Mucosa of stomach (tissue), 1 donor: ENCODE results near the gene FAM221B.

Experiments
- H3K27me3 ChIP-seq: one replicate; pipeline ENCODE4 v1.7.0; 2013; ENCODE audit warnings: mild to moderate bottlenecking, low read length; ENCODE audit not compliant: control insufficient read depth, insufficient read depth
- H3K36me3 ChIP-seq: one replicate; pipeline ENCODE4 v1.7.0; 2013; ENCODE audit warnings: low read length; ENCODE audit not compliant: control insufficient read depth, insufficient read depth
- H3K4me1 ChIP-seq: one replicate; pipeline ENCODE4 v1.7.0; 2013; ENCODE audit warnings: mild to moderate bottlenecking, low read length; ENCODE audit not compliant: control insufficient read depth, insufficient read depth
- H3K4me3 ChIP-seq: one replicate; pipeline ENCODE4 v1.7.0; 2013; ENCODE audit warnings: low read length
- H3K9ac ChIP-seq: one replicate; pipeline ENCODE4 v1.7.0; 2013; ENCODE audit warnings: mild to moderate bottlenecking, low read length, moderate library complexity
- H3K9me3 ChIP-seq: one replicate; pipeline ENCODE4 v1.7.0; 2013; ENCODE audit warnings: mild to moderate bottlenecking, low read length, moderate library complexity; ENCODE audit not compliant: control insufficient read depth
- donor health status: Pancreatic carcinoma.

The FAM221B gene

DNA sequence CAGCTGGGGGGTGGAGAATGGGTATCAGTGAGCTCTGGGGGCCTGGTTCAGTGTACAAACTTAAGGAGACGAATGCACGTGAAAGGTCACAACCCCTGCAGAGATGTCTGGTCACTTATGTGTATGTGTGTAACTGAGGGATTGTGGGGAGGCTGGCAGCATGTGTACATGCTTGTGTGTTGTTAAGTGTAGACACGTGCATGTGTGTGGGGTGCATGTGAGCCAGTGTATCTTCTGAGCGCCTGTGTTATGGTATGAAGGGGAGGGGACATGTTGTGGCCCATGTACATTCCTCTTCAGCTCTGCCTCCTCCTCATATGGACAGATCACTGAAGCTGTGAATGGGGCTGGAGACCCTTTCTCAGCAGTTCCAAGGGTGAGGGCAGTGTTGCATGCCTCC, 2.5 kb upstream of the FAM221B start:
- Histone ChIP-seq H3K9me3 (no peaks in the 10 kb centered on the region), H3K9ac (no peak overlapping the region), H3K27me3 (no peaks in the 10 kb centered on the region), H3K4me3 (no peak overlapping the region), H3K36me3 (no peaks in the 10 kb centered on the region), H3K4me1 (peaks cover 63% of the 10 kb centered on the region)

DNA sequence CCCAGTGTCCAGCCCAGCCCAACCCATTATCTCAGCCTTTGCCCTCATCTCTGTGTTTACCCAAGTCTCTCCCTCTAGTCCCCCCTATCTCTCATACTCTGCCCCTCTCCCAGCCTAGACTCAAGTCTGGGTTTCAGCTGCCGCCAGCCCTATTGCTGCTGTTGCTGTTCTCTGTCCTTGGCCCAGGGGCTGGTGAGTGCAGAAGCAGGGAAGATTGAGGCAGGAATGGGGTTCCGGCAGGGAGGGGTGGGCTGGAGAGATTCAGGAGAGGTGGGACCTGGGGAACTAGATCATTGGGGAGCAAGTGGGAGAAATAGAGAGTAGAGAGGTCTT, 1.2 kb upstream of the FAM221B start:
- H3K4me1 ChIP-seq: peaks cover 53% of the 10 kb centered on the region
- H3K27me3 ChIP-seq: no peaks in the 10 kb centered on the region
- no peaks in the 10 kb centered on the region for H3K9me3 ChIP-seq
- no peaks in the 10 kb centered on the region for H3K36me3 ChIP-seq
- peak overlapping the region; percentile 90 for H3K9ac ChIP-seq
- peak overlapping the region; percentile 38 for H3K4me3 ChIP-seq

DNA sequence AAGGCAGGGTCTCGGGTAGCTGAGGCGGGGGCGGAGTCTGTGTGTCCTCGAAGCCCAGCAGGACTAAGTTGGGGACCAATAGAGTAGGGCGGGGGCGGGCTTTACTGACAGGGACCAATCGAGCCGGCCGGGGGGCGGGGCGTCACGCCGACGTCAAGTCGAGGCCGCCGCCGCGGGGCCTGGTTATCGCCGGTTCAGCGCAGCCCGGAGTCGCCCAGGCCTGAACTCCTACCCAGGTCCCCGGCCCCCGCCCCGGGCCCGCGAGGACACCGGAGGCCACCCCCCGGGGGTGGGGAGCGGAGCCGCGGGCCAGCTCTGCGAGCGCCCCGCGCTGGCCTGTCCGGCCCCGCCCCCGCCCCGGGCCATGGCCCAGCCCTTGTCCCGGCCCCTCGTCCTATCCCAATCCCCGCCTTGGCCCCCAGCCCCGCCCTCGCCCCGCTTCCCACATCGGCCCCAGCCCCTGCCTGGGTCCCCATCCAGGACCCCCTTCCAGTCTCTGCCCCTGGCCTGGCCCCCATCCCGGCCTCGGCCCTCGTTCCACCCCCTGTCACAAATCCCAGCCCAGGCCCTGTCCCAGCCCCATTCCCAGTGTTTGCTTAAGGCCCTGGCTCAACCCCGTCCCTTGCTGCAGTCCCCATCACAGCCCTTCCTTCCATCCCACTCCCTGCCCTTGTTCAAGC, 692 bp upstream of the FAM221B start, which contains the start of gene TMEM8B:
Gene TMEM8B (plus strand): TSS at position 145 of the 680 bp plus-strand sequence. CDS start 220 bp downstream, at position 365.
- Histone ChIP-seq H3K9me3 (no peaks in the 10 kb centered on the region), H3K36me3 (no peaks in the 10 kb centered on the region), H3K4me3 (peak within 1 kb of the TSS; percentile 65), H3K9ac (peak within 1 kb of the TSS; percentile 90), H3K27me3 (no peaks in the 10 kb centered on the region), H3K4me1 (peaks cover 48% of the 10 kb centered on the region)

DNA sequence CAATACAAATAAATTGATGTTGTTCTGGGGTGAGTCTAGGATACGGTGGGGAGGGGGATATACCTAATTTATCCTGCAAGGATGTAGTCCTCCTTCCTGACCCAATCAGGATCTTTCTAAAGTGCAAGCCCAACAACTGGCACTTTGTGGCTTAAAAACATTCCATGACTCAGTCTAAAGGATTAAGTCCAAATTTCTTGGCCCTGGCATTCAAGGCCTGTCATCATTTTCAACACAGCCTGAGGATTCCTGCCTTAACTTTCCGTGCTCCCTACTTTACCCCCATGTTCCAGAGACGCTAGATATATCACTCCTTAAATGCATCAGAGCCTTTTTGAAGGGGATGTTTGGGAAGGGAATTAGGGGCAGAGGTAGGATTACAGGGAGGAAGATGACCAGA, 1.0 kb downstream of the FAM221B start:
- Histone ChIP-seq H3K9me3 (no peaks in the 10 kb centered on the region), H3K4me3 (no peak overlapping the region), H3K9ac (no peak overlapping the region)

DNA sequence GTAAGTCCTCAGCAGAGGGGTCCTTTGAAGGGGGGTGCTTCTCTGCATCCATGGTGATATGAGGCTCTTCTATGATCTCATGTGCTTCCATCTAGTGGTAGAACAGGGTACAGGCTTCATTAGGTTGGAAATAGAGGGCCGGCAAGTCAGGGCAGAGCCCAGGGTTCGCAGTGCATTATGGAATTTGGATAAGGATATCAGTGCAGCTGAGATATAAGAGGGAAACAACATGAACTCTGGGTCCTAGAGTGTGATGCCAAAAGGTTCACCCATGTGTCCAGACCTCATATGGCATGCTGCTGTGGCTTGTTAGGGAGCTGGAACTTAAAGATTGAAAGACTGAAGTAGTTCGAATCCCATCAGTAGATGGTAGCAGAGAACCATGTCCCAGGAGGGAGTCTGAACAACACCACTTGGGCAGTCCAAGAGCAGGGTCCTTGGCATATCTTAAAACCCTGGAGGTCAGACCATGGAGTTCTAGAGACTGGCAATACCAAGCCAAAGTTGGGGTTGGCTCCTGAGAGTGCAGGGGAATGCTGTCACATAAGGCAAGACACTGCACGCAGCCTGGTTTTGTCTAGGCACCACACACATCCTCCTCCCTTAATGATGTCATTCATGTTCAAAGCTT, 2.3 kb downstream of the FAM221B start:
- H3K36me3 ChIP-seq: no peaks in the 10 kb centered on the region
- H3K9ac ChIP-seq: no peak overlapping the region
- no peak overlapping the region for H3K4me3 ChIP-seq

More for the DNA sequence above, 1.0 kb downstream of the FAM221B start:
- Histone ChIP-seq H3K4me1 (peaks cover 32% of the 10 kb centered on the region), H3K27me3 (no peaks in the 10 kb centered on the region), H3K36me3 (no peaks in the 10 kb centered on the region)

DNA sequence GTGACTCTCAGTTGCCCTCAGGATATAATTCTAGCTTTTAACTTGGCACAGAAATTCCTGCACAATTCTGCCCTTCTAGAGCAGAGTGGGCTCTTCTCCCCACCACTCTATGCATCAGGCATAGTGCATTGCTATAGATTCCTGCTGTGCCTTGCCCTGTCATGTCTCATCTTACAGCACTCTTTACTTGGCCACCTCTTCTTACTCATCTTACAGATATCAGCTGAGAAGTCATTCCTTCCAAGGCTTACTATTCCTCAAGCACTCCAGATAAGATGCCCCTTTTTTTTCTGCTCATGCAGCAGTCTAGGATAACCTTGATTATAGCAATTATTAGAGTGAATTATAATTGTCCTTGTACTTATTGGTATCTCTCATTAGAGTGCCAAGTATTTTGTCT, 5.6 kb downstream of the FAM221B start:
- Histone ChIP-seq H3K4me1 (peaks cover 9% of the 10 kb centered on the region), H3K27me3 (no peaks in the 10 kb centered on the region), H3K4me3 (no peak overlapping the region), H3K36me3 (no peaks in the 10 kb centered on the region), H3K9ac (no peak overlapping the region), H3K9me3 (no peaks in the 10 kb centered on the region)

More for the DNA sequence above, 2.3 kb downstream of the FAM221B start:
- Histone ChIP-seq H3K9me3 (no peaks in the 10 kb centered on the region), H3K4me1 (peaks cover 24% of the 10 kb centered on the region), H3K27me3 (no peaks in the 10 kb centered on the region)

DNA sequence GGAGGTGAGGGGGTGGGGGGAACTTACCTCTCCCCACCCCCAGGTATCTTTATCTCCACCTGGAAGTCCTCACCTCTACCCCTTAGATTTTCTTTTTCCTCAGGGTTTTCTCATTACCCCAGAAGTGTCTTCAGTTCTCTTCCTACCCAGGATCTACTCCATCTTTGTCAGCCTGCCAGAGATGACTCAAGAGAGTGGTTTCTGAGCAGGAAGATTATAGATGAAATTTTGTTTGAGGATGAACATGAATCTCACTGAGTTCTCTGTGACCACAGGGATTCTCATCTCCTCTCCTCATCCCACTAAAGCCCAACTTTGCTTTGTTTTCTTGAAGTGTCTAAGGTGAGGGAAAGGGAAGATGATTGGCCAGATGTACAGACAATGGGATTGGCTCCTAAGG, 8.5 kb downstream of the FAM221B start:
- Histone ChIP-seq H3K9ac (no peak overlapping the region), H3K4me3 (no peak overlapping the region), H3K4me1 (no peaks in the 10 kb centered on the region), H3K27me3 (no peaks in the 10 kb centered on the region), H3K36me3 (no peaks in the 10 kb centered on the region), H3K9me3 (no peaks in the 10 kb centered on the region)

DNA sequence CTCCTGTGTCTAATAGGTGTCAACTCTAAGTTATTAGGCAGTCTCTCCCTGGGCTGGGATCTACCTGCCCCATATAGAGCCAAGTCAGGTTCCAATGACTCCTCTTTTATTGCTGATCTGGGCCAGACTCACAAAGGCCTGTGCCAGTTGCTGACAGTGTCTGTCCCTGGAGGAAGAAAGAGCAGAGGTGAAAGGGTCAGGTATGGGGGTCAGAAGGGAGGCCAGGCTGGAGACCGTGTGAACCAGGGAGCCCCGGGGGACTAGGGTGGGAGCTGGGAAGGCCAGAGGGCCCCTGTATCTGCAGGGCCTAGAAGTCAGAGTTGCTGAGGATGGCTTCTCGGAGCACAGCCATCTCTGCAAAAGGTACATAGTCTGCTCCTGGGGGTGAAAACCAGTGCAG, 10.2 kb downstream of the FAM221B start:
- H3K27me3 ChIP-seq: no peaks in the 10 kb centered on the region
- H3K36me3 ChIP-seq: no peaks in the 10 kb centered on the region
- no peak overlapping the region for H3K4me3 ChIP-seq
- no peak overlapping the region for H3K9ac ChIP-seq
- peaks cover 10% of the 10 kb centered on the region for H3K4me1 ChIP-seq
- H3K9me3 ChIP-seq: no peaks in the 10 kb centered on the region

DNA sequence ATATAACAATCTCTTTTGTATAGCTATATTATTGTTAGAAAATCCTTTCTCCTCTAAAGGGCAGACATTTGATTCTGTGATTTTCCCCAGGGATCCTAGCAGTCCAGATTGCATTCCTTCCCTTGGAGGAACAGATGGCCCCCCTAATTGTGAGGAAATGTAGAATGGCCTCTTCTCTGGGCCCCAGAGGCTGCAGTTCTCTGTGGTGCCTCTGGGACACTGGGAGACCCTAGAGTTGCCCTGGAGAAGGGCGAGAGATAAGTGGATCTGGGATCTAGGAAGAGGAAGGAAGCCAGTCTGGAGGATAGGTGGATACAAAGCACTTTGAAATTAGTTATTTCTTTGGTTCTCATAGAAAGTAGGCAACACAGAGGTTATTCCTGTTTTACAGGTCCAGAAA, 11.8 kb downstream of the FAM221B start:
- Histone ChIP-seq H3K36me3 (no peaks in the 10 kb centered on the region), H3K4me3 (no peak overlapping the region), H3K4me1 (peaks cover 22% of the 10 kb centered on the region), H3K9me3 (no peaks in the 10 kb centered on the region), H3K27me3 (no peaks in the 10 kb centered on the region), H3K9ac (no peak overlapping the region)

DNA sequence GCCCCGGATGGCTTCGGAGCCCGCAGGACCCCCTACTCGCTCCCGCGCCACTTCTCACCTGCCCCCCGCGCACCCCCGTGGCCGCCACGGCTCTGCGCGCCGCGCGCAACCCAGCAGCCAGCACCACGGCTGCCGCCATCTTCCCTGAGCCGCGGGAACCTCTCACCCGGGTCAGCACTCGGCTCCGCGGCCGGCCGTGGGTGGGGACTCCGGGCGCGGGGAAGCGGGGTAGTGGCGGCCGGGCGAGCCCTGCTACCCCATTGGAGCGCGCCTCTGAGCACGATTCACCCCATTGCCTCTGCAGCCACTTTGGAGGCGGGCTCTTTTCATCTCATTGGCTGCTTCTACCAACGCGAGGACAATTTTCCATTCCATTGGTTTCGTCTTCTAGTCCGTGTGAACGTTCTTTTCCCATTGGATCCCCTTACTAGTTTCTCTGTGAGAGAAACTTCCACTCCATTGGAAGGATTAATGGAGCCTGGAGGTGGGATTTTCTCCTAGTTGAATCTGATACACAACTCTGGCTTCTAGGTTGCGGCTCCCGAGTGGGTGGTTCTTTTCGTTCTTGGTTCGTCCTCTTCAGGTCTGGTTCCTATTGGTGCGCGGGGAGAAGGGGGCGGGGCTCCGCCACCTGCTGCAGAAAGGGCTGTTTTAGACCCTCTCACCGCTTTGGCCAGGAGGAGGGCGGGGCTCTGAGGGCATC, 13.5 kb downstream of the FAM221B start, which contains the start of gene HINT2:
Gene HINT2 (minus strand): TSS at position 202 of the 703 bp plus-strand sequence. CDS start 63 bp downstream, at position 139.
- no peaks in the 10 kb centered on the region for H3K27me3 ChIP-seq

DNA sequence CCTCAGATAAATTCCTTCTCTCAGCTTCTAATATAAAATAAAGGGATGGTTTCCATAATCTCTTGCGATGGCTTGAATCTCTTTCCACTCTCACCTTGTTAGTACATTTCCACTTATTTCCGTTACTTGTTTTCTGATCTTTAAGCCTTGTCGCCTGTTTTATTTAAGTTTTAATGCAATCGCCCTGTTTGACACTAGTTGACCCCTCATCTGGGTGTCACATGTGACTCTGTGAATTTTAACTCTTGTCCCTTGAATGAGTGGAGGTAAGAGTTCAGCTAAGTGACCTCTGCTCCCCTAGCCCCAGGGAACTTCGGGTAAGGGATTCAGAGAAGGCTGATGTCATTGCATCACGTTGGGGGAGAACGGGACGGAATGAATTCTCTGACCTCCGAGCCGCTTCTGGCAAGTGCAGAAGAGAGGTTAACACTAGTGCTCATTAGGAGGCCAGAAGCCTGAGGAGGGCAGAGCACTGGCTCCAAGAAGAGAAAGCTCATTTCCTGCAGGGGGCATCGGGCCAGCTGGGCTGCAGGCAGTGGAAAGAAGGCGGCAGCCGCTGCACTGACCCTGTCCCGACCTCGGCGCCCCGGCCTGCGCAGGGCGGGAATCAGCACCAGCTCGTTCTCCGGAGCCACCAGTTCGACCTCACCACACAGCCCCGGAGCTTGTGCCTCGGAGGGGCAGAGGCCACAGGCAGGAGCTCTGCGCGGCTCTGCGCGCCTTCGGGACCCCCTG, 14.3 kb downstream of the FAM221B start:
- no peaks in the 10 kb centered on the region for H3K9me3 ChIP-seq
- peaks cover 26% of the 10 kb centered on the region for H3K4me1 ChIP-seq
- no peaks in the 10 kb centered on the region for H3K36me3 ChIP-seq
- H3K9ac ChIP-seq: peak overlapping the region; percentile 94
- peak overlapping the region; percentile 78 for H3K4me3 ChIP-seq
- no peaks in the 10 kb centered on the region for H3K27me3 ChIP-seq

More for the DNA sequence above, 13.5 kb downstream of the FAM221B start, which contains the start of gene HINT2:
- H3K4me3 ChIP-seq: peak within 1 kb of the TSS; percentile 78
- H3K36me3 ChIP-seq: no peaks in the 10 kb centered on the region
- H3K4me1 ChIP-seq: peaks cover 26% of the 10 kb centered on the region
- H3K9ac ChIP-seq: peak within 1 kb of the TSS; percentile 94
- no peaks in the 10 kb centered on the region for H3K9me3 ChIP-seq
